Brain pericyte (primary cell): ENCODE results near the gene CDCA5.

Experiments used
- DNase-seq: peaks from one replicate; pipeline ENCODE4 v3.0.0-alpha.2; 2012; ENCODE audit warnings: low read depth, low spot score

CDCA5 gene

GRCh38 chr11:65071907-65072630 is 11.8 kb downstream of the CDCA5 start:
- no peak for DNase-seq

GRCh38 chr11:65069217-65069616 is 14.6 kb downstream of the CDCA5 start:
- DNase-seq = no peak

- DNase-seq = no peak
Observed at GRCh38 chr11:65067446-65067845, 16.4 kb downstream of the CDCA5 start.

DNA sequence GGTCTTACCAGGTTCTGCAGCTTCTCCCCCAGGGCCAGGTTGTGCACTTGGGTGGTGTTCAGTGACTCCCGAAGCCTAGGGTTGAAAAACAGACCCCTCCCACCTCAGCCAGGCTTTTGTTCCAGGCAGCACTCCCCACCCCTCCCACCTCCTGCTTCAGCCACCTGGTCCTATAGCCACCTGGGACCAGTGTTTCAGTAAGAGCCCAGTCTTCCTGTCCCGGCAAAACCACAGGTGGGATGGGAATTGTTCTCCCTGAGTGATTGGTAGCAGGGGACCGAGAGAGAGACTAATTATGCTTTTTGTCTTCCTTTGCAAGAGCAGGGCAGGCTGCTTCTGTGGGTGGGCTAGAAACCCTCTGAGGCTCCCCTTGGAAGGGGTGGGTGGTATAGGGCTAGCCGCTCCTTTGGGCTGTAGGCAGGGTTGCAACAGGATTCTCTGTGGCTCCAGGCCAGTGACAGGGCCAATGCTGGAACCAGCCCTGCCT is 17.0 kb downstream of the CDCA5 start:
- no peak for DNase-seq

DNA sequence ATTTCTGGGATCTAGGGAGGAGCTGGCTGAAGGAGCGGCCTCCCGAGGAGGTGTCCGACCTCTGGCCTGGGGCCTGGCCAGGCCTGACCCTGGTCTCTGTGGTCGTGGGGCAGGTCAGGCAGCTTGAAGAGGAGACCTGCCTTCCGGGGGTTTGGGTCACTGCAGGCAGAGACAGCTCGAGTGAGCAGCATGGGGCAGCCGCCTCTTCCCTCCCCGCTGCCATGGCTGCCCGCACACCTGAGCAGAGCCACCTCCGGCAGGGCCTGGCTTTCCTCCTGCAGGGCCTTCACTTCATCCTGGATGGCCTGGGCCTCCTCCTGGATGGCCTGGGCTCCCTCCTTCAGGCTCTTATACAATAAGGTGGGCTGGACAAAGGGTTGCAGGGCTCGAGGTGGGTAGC is 17.5 kb downstream of the CDCA5 start:
- DNase-seq = no peak

DNA sequence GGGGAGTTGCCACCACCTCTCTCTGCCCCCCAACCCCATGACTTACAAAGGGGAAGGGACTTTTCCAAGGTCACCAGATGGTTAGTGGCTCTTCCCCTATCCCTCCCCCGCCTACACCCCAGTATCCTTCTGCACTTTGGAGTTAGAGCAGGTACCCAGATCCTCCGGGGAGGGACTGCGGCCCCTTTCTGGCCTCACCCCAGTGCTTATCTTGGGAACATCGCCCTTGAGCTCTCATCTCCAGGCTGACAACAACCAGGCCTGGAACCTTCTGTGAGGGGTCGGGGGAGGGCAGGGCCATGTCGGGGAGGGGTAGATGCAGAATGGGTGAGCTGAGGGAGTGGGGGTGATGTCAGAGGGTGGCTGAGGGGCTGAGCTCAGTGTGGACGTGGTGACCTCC is 18.0 kb downstream of the CDCA5 start:
- DNase-seq = no peak

DNA sequence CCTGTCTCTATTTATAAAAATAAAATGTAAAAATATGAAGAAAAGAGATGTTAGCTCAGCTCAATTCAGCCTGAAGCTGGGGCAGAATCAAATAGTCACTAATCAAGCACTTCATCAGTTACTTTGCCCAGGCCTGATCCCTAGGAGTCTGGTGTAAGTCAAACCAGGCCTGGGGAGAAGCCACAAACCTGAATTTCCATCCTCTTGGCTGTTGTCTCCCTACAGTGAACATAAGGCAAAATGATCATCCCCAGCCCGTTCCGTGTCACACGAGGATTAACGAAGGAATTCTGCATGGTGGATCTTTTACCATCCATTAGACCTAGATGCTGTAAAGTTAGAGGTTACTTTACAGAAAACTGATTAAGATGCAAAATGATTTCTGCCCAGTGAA is 19.0 kb downstream of the CDCA5 start:
- no peak for DNase-seq

DNA sequence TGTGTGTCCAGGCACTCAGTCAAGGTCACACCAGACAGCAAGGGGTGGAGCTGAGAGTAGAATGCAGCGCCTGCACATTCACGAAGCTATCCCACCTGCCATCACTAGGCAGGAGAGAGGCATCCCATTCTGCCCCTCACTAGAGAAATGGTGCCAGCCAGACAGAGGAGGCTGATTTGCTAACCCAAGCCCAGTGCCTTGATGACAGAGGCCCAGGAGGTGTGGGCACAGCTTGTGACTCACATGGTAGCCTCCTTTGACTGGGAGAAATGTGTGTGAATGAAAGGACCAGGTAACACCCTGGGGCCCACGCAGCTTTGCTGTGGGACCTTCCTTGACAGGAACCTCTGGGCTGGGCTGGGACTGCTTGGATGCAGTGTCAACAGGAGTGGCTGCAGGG is 20.3 kb downstream of the CDCA5 start:
- DNase-seq = no peak

DNA sequence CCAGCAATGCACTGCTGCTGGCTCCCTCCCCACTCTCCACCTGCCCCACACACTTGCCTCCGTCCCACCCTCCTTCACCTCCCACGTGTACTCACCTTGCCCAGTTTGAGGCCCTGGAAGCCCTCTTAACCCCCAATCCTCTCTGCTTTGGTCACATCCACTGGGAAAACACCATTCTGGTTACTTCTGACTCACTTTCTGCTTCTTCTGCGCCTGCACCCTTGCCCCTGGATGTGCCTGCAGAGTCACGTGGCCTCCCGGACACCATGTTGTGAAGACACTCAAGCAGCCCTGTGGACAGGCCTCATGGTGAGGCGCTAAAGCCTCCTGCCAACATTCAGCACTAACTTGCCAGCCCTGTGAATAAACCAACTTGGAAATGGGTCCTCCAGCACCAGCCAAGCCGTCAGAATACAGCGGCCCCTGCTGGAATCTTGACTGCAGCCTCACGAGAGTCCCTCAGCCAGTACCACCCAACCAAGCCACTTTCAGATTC is 22.9 kb downstream of the CDCA5 start:
- DNase-seq = no peak

DNA sequence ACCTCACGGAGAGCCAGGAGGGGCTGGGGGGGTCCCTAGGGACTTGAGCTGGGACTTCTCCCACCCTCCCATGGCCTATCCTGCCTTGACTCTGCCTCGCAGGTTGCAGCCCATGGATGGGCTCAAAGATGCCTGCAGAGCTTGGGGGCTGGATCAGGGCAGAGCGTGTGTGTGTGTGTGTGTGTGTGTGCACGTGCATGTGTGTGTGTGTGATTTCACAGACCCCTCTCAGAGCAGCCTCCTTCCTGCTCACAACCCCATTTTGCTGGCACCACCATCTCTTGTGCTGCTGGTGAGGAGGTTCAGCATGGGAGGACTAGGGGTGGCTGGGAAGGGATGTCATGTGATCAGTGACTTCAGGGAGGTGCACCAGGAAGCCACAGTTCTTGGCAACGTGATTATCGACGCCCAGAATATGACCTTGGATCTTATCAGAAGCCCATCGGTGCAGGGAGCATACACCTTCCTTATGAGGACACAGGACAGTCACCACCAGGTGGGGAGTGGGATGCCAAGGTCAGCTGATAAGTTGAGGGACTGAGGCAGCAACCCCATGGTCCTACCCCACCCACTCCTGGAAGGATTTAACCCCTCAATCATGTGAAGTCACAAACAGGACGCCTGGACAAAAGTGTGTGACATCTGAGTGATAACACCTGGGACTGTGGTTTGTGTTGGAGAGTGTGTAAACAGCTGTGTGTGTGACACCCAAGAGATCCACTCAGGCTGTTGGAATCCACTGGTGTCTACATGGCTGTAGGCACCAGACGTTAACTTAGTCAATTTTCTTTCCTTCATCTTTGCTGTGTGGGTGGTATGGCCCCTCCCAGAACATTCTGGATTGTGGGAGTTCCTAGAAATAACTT is 23.6 kb downstream of the CDCA5 start:
- DNase-seq = no peak

- no peak for DNase-seq
Observed at GRCh38 chr11:65059523-65059922, 24.3 kb downstream of the CDCA5 start.

GRCh38 chr11:65058419-65059054 is 25.3 kb downstream of the CDCA5 start, which contains the start of gene NAALADL1:
NAALADL1 (minus strand) TSS chr11:65058553; CDS start chr11:65058521, 32 bp downstream.
- no peak for DNase-seq

- DNase-seq = no peak
Observed at GRCh38 chr11:65058012-65058411, 25.8 kb downstream of the CDCA5 start.

DNA sequence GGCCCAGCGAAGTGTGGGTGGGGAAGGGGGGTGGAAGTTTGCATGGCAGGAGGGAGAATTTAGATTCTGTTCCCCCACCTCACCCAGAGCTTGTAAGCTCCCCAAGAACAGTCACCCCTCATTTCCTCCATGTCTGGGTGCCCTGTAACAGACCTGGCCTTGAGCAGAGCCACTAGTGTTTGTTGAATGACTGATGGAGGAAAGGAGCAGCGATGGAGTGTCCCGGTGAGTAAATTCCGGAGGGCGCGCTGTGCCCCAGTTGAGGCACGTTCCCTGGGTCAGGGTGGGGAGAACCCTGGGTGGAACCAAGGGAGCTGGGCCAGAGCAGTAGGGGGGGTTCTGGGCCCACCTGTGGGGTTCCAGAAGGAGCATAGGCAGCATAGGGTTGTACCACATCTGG is 26.3 kb downstream of the CDCA5 start:
- DNase-seq = no peak

GRCh38 chr11:65056999-65057398 is 26.8 kb downstream of the CDCA5 start:
- no peak for DNase-seq

DNA sequence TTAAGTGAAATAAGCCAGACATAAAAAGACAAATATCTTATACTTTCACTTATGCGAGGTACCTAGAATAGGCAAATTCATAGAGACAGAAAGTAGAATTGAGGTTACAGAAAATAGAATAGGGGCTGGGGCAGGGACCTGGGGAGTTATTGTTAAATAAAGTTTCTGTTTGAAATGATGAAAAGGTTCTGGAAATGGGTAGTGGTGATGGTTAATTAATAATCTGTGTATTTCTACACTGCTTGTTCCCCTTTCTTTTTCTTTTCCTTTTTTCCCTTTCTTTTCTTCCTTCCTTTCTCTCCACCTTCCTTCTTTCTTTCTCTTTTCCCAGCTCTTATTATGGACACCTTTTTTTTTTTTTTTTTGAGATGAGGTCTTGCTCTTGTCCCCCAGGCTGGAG is 28.3 kb downstream of the CDCA5 start:
- no peak for DNase-seq

GRCh38 chr11:65053827-65054508 is 29.9 kb downstream of the CDCA5 start:
- DNase-seq = no peak

DNA sequence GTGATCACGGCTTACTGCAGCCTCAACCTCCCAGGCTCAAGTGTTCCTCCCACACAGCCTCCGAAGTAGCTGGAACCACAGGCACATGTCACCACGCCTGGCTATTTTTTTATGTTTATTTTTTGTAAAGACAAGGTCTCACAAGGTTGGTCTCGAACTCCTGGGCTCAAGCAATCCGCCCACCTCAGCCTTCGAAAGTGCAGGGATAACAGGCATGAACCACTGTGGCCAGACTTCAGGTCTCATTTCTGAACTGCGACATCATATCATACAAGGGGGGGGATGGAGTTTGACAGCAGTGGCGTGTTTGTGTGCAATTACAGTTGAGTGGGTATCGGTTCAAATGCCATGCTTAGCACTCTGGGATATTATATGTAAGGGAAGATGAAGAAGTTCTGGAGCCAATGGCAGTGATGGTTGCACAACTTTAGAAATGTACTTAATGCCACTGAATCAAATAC is 32.4 kb downstream of the CDCA5 start:
- DNase-seq = no peak

DNA sequence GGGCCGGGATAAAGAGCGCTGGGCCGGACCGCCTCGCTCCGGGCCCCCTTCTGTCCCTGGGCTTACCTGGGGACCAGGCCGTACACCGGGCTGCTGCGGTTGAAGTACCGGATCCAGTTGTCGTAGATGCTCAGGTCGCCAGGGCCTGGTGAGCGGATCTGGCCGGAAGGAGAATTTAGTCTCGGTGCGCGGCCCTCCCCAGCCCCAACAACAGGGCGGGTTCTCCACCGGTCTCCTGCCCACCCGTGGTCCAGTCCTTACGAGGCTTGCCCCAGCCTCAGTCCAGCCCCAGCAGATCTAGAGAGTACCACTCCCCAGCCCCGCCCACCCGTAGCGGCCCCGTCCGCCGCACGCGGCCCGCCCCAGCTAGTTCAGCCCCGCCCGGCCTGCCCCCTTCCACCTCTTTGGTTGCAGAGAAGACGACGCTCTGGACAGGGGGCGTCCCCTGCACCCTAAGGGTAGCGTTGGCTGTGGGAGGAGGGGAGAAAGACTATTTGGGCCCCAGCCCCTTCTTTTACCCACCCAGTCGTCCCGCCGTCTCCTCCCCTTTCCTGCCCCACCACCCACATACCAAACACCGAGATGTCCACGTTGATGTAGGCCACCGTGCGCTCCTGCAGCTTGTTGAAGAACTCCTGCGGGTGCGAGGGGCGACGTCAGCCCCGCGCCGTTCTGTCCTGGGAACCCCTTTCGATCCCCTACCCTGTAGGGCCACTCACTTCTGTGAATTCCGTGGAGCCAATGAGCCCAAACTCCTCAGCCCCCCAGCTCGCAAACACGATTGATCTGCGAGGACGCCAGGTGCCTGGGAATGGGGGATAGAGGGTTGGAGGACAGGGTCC is 36.0 kb downstream of the CDCA5 start:
- DNase-seq = no peak

DNA sequence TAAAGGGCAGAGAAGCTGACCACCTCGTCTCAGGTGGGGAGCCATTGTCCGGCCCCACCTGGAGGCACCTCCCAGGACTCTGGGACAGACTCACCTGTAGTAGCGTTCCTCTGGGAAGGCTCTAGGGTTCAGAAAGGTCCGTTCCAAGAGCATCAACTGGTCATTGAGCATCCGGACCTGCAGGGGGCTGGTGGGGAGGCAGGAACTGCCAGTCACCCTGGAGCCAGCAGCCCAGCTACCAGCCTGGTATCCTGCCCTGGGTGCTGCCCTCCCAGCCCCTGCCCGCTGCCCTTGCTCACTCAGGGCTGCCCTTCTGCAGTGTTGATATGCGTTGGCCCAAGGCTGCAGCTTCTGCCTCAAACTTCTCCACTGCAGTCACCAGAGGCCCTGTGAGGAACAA is 38.1 kb downstream of the CDCA5 start:
- DNase-seq = no peak

- DNase-seq = no peak
Observed at GRCh38 chr11:65045061-65045460, 38.8 kb downstream of the CDCA5 start.
